Measurements from ENCODE around the gene ITGB2.

GRCh38 chr21:44916965-44917364, 3.7 kb downstream of the ITGB2 start:
- TF ChIP-seq POLR2AphosphoS5 (IDR thresholded peaks at IDR 0.05; ENCODE audit: low read depth, low read length) (no peak), CTCF (IDR thresholded peaks at IDR 0.05) (no peak), TCF12 (IDR thresholded peaks at IDR 0.05) (no peak), EZH2phosphoT487 (IDR thresholded peaks at IDR 0.05; ENCODE audit: borderline replicate concordance, low read depth) (no peak), RFX5 (IDR thresholded peaks at IDR 0.05; ENCODE audit: low read length) (no peak), EP300 (IDR thresholded peaks at IDR 0.05; ENCODE audit: borderline replicate concordance in 1 of 2, low read depth in 1 of 2, low read length in 1 of 2) (no peak), YY1 (IDR thresholded peaks at IDR 0.05; ENCODE audit: low read depth) (no peak)
